Trophoblast cell (in vitro differentiated cells and primary cell): ENCODE data around the gene TMEM45A.
"Not testable (repeated sequence)": the region's sequence is repeated elsewhere in the genome, so short reads cannot be mapped to it uniquely, and the experiment has no call there.

Experiments
- DNase-seq, 2 donors: peaks; one replicate each; pipeline ENCODE4 v3.0.0-alpha.2; 2016
- H2AFZ ChIP-seq: 2 replicates; pipeline ENCODE4 v1.6.1; 2013; ENCODE audit warnings: low read length, moderate library complexity, mild to moderate bottlenecking; ENCODE audit not compliant: insufficient read depth, poor library complexity
- H2AK5ac ChIP-seq: 2 replicates; pipeline ENCODE4 v1.6.1; 2013; ENCODE audit warnings: mild to moderate bottlenecking, low read length
- H2BK120ac ChIP-seq: 2 replicates; pipeline ENCODE4 v1.6.1; 2013; ENCODE audit warnings: low read length, mild to moderate bottlenecking, moderate library complexity; ENCODE audit not compliant: insufficient read depth, poor library complexity
- H2BK12ac ChIP-seq: 2 replicates; pipeline ENCODE4 v1.6.1; 2013; ENCODE audit warnings: mild to moderate bottlenecking, low read length, moderate library complexity
- H2BK5ac ChIP-seq: 2 replicates; pipeline ENCODE4 v1.6.1; 2013; ENCODE audit warnings: low read length, low read depth, moderate library complexity, mild to moderate bottlenecking; ENCODE audit not compliant: poor library complexity
- H3K14ac ChIP-seq: 2 replicates; pipeline ENCODE4 v1.6.1; 2013; ENCODE audit warnings: mild to moderate bottlenecking, low read length
- H3K18ac ChIP-seq: 2 replicates; pipeline ENCODE4 v1.6.1; 2013; ENCODE audit warnings: mild to moderate bottlenecking, low read length
- H3K23ac ChIP-seq: 2 replicates; pipeline ENCODE4 v1.6.1; 2013; ENCODE audit warnings: low read length
- H3K27ac ChIP-seq: 2 replicates; pipeline ENCODE4 v1.5.1; 2013; ENCODE audit warnings: low read depth, mild to moderate bottlenecking, inconsistent platforms, low read length, moderate library complexity
- H3K27me3 ChIP-seq: 2 replicates; pipeline ENCODE4 v1.6.1; 2013; ENCODE audit warnings: inconsistent platforms, mild to moderate bottlenecking, low read length, moderate library complexity; ENCODE audit not compliant: insufficient read depth
- H3K36me3 ChIP-seq, 2 experiments: 1 replicate in 1 of 2; 2 replicates in 1 of 2; pipeline ENCODE4 v1.6.1; 2013; ENCODE audit warnings: low read length in 2 of 2, mild to moderate bottlenecking in 2 of 2, moderate library complexity in 1 of 2; ENCODE audit not compliant: insufficient read depth in 2 of 2, control insufficient read depth in 1 of 2
- H3K4ac ChIP-seq: 2 replicates; pipeline ENCODE4 v1.6.1; 2013; ENCODE audit warnings: low read depth, mild to moderate bottlenecking, low read length, moderate library complexity
- H3K4me1 ChIP-seq, 2 experiments: 1 replicate in 1 of 2; 2 replicates in 1 of 2; pipeline ENCODE4 v1.6.1; 2013; ENCODE audit warnings: low read length in 2 of 2, mild to moderate bottlenecking in 2 of 2, moderate library complexity in 1 of 2; ENCODE audit not compliant: insufficient read depth in 2 of 2, control insufficient read depth in 1 of 2
- H3K4me2 ChIP-seq: 2 replicates; pipeline ENCODE4 v1.6.1; 2013; ENCODE audit warnings: inconsistent platforms, mild to moderate bottlenecking, low read length, moderate library complexity
- H3K4me3 ChIP-seq: 2 replicates; pipeline ENCODE4 v1.5.1; 2013; ENCODE audit warnings: mild to moderate bottlenecking, low read depth, low read length, inconsistent platforms
- H3K79me1 ChIP-seq: one replicate; pipeline ENCODE4 v1.6.1; 2013; ENCODE audit warnings: low read length
- H3K79me2 ChIP-seq: 2 replicates; pipeline ENCODE4 v1.6.1; 2013; ENCODE audit warnings: low read length, mild to moderate bottlenecking; ENCODE audit not compliant: control insufficient read depth, insufficient read depth, poor library complexity
- H3K9ac ChIP-seq: 2 replicates; pipeline ENCODE4 v1.6.1; 2013; ENCODE audit warnings: mild to moderate bottlenecking, low read length
- H3K9me3 ChIP-seq: 2 replicates; pipeline ENCODE4 v1.6.1; 2013; ENCODE audit warnings: low read depth, mild to moderate bottlenecking, control low read depth, inconsistent platforms, low read length; ENCODE audit not compliant: insufficient read depth
- H4K12ac ChIP-seq: 2 replicates; pipeline ENCODE4 v1.6.1; 2013; ENCODE audit warnings: low read depth, mild to moderate bottlenecking, low read length, moderate library complexity
- H4K8ac ChIP-seq: 2 replicates; pipeline ENCODE4 v1.6.1; 2013; ENCODE audit warnings: low read depth, mild to moderate bottlenecking, low read length, moderate library complexity
- H4K91ac ChIP-seq: one replicate; pipeline ENCODE4 v1.6.1; 2013; ENCODE audit warnings: low read depth, mild to moderate bottlenecking, low read length, moderate library complexity
- WGBS: extraction: QIAGEN DNeasy Blood & Tissue Kit; methylation state at CpG from one replicate; pipeline ENCODE4 v1.1.7; 2013; ENCODE audit warnings: missing lambda C conversion rate; ENCODE audit not compliant: insufficient read length, insufficient coverage; ENCODE audit errors: extremely low coverage; 5-methylcytosine and 5-hydroxymethylcytosine counted together

Gene TMEM45A

DNA sequence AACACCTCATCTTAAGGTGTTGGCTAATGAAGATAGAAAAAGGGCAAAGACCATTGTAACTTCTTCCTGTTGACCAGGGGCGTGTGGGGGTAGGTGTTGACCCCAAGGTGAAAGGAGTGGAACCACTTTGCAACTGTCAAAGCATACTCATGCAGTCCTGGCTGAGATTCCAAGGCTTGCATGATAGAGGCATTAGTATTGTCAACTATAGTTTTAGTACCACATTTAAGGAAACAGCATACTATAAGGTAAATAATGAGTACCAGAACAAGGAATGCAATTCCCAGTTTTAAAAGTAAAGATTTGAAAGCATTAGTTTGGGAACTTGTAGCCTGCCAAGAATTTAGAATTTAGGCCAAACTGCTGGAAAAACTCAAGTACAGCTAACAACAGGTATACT lies 89.2 kb downstream of the TMEM45A start:
- no CpG with 5 or more reads among the region's 1 CpG for whole genome bisulfite sequencing

DNA sequence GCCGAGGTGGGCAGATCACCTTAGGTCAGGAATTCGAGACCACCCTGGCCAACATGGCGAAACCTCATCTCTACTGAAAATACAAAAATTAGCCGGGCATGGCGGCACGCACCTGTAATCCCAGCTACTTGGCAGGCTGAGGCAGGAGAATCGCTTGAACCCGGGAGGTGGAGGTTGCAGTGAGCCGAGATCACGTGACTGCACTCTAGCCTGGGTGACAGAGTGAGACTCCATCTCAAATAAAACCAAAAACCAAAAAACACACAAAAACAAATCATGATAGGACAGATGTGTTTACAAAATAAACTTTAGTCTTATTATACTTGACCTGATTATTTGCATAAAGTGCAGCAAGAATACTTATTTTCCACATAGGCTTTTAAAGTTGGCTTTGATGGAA lies 89.7 kb downstream of the TMEM45A start:
- H3K14ac ChIP-seq, H2BK5ac ChIP-seq, H3K27ac ChIP-seq, H3K4me2 ChIP-seq, H3K9ac ChIP-seq, H3K4me3 ChIP-seq, H3K23ac ChIP-seq, H3K18ac ChIP-seq, H2AFZ ChIP-seq, H3K27me3 ChIP-seq, H2BK120ac ChIP-seq, H4K12ac ChIP-seq, H3K79me1 ChIP-seq, H2BK12ac ChIP-seq, H4K8ac ChIP-seq, H3K4me1 ChIP-seq, H3K36me3 ChIP-seq, H3K4ac ChIP-seq, DNase-seq, H3K79me2 ChIP-seq, H3K9me3 ChIP-seq, H4K91ac ChIP-seq, H2AK5ac ChIP-seq: not testable (repeated sequence)
- WGBS: no CpG with 5 or more reads among the region's 10 CpGs

More for the DNA sequence above, 89.2 kb downstream of the TMEM45A start:
- no peak overlapping the region for H3K9ac ChIP-seq
- H3K4me1 ChIP-seq: no peaks in the 10 kb centered on the region
- no peak overlapping the region for H3K4me3 ChIP-seq
- no peak overlapping the region for H3K4me2 ChIP-seq
- no peaks in the 10 kb centered on the region for H3K79me1 ChIP-seq
- H3K79me2 ChIP-seq: no peaks in the 10 kb centered on the region
- H2AFZ ChIP-seq: no peak overlapping the region
- H3K27me3 ChIP-seq: no peaks in the 10 kb centered on the region
- H3K4ac ChIP-seq: no peak overlapping the region
- H2BK120ac ChIP-seq: no peak overlapping the region
- H2BK12ac ChIP-seq: no peak overlapping the region
- DNase-seq: no peak
- H4K8ac ChIP-seq: no peak overlapping the region
- H4K12ac ChIP-seq: no peak overlapping the region
- no peak overlapping the region for H3K18ac ChIP-seq
- H2AK5ac ChIP-seq: no peak overlapping the region
- H4K91ac ChIP-seq: no peak overlapping the region
- no peak overlapping the region for H3K27ac ChIP-seq
- H3K23ac ChIP-seq: no peak overlapping the region
- H2BK5ac ChIP-seq: no peak overlapping the region
- H3K9me3 ChIP-seq: no peaks in the 10 kb centered on the region
- no peaks in the 10 kb centered on the region for H3K36me3 ChIP-seq
- H3K14ac ChIP-seq: no peak overlapping the region

DNA sequence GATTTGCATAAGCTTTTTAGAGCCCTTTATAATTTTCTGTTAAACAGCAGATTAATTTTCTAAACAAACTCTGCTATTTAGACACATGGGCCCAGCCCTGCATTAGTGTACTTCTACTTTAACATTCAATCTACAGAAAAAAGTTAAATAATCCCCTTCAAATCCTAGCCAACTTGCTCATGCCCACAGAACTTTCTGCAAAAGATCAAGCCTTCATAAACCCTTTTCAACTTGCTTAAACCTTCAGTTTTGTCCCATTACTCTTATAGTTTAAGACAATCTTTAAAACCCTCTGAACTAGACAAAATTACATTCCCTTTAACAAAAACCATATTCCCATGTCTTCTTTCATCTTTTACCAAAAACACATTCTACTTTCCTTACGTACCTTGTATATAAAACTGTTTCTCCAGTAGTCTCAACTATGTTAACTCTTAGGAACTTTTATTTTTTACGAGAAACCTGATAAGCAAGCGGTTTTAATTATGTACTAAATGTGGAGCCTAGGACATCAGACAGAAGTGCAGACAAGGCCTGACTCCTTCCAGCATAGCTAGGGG lies 91.8 kb downstream of the TMEM45A start:
- H2BK5ac ChIP-seq: no peak overlapping the region
- no peak overlapping the region for H4K91ac ChIP-seq
- H3K36me3 ChIP-seq: peaks cover 0 to 1% of the 10 kb centered on the region in 2 experiments
- no peaks in the 10 kb centered on the region for H3K4me1 ChIP-seq
- no peak overlapping the region for H4K12ac ChIP-seq
- H4K8ac ChIP-seq: no peak overlapping the region
- H3K4ac ChIP-seq: no peak overlapping the region
- H3K9me3 ChIP-seq: peaks cover 4% of the 10 kb centered on the region
- no peak overlapping the region for H3K4me3 ChIP-seq
- 100% methylated on average over 1 of the region's 3 CpGs for WGBS
- no peak overlapping the region for H3K27ac ChIP-seq
- H3K23ac ChIP-seq: no peak overlapping the region
- no peak overlapping the region for H2AK5ac ChIP-seq
- H3K14ac ChIP-seq: no peak overlapping the region
- no peak overlapping the region for H2BK120ac ChIP-seq
- H3K79me1 ChIP-seq: no peaks in the 10 kb centered on the region
- H3K18ac ChIP-seq: no peak overlapping the region
- H3K27me3 ChIP-seq: no peaks in the 10 kb centered on the region
- no peak for DNase-seq
- no peak overlapping the region for H3K9ac ChIP-seq
- H3K79me2 ChIP-seq: no peaks in the 10 kb centered on the region
- H2AFZ ChIP-seq: no peak overlapping the region
- H3K4me2 ChIP-seq: no peak overlapping the region
- H2BK12ac ChIP-seq: no peak overlapping the region

DNA sequence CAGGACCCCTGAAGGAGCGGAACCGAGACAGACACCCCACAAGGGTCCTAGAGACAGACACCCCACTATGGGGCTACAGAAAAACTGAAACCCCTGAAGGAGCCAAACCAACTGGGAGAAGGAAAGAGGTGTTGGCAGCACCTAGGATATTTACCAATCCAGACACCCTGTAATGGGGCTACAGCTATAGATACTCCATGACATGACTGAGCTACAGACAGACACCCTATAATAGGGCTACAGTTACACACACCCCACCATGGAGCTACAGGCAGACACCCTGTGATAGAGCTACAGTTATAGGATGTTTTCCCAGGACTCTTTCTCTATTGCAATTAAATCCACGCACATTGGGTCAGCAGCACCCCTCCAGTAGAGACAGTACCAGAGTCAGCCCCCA lies 94.4 kb downstream of the TMEM45A start:
- no peak for DNase-seq
- Histone ChIP-seq H3K18ac (no peak overlapping the region), H2BK12ac (no peak overlapping the region), H3K14ac (no peak overlapping the region), H4K8ac (no peak overlapping the region), H3K4me2 (no peak overlapping the region), H3K9ac (no peak overlapping the region), H3K27me3 (no peaks in the 10 kb centered on the region), H3K27ac (no peak overlapping the region), H3K79me1 (no peaks in the 10 kb centered on the region), H2BK5ac (no peak overlapping the region), H2AFZ (no peak overlapping the region), H3K79me2 (no peaks in the 10 kb centered on the region), H2AK5ac (no peak overlapping the region), H3K23ac (no peak overlapping the region), H4K91ac (no peak overlapping the region), H3K36me3 (peaks cover 0 to 1% of the 10 kb centered on the region in 2 experiments), H3K4me1 (no peaks in the 10 kb centered on the region), H3K4ac (no peak overlapping the region), H4K12ac (no peak overlapping the region), H3K4me3 (no peak overlapping the region), H3K9me3 (peaks cover 4% of the 10 kb centered on the region), H2BK120ac (no peak overlapping the region)
- WGBS: no CpG with 5 or more reads among the region's 3 CpGs
